ENCODE measurements around the gene CES2. TPM values are rescaled to one million over a fixed set of nuclear protein-coding genes. Genes with fewer than 3 reads are reported as not detected.

The CES2 gene
- total RNA-seq, 1 donor from 2014 or later, result 88.5 TPM

DNA sequence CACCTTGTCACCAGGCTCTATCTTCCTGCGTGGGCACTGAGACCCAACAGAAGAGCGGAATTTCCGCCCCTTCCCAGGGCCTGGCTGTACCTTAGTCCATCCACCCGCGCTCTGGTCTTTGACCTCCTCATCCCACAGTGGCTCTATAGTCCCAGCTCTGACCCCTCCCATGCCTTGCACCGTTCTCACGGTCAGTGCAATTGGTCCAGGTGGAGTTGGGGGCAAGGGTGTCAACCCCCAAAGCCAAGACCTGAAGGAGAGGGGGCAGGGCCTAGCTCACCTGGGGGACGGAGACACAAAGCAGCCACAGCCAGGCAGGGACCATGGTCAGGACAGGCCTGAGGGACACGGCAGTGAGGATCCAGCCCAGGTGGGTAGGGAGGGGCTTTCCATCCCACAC is 17.6 kb upstream of the CES2 start:
- intact Hi-C loops (cut with micrococcal nuclease), result no loop called here
- Histone ChIP-seq H3K27me3 (ENCODE audit: low read depth) (peaks cover 16% of the 10 kb centered on the region), H3K27ac (replicated peaks) (peak overlapping the region; percentile 96), H3K4me1 (peaks cover 40% of the 10 kb centered on the region), H3K9me3 (replicated peaks) (no peaks in the 10 kb centered on the region), H3K36me3 (peaks cover 12% of the 10 kb centered on the region), H3K4me3 (no peak overlapping the region)
- no peak for DNase-seq
- TF ChIP-seq, protein P1, sequence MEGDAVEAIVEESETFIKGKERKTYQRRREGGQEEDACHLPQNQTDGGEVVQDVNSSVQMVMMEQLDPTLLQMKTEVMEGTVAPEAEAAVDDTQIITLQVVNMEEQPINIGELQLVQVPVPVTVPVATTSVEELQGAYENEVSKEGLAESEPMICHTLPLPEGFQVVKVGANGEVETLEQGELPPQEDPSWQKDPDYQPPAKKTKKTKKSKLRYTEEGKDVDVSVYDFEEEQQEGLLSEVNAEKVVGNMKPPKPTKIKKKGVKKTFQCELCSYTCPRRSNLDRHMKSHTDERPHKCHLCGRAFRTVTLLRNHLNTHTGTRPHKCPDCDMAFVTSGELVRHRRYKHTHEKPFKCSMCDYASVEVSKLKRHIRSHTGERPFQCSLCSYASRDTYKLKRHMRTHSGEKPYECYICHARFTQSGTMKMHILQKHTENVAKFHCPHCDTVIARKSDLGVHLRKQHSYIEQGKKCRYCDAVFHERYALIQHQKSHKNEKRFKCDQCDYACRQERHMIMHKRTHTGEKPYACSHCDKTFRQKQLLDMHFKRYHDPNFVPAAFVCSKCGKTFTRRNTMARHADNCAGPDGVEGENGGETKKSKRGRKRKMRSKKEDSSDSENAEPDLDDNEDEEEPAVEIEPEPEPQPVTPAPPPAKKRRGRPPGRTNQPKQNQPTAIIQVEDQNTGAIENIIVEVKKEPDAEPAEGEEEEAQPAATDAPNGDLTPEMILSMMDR (IDR thresholded peaks at IDR 0.05; ENCODE audit: borderline replicate concordance), result no peak

DNA sequence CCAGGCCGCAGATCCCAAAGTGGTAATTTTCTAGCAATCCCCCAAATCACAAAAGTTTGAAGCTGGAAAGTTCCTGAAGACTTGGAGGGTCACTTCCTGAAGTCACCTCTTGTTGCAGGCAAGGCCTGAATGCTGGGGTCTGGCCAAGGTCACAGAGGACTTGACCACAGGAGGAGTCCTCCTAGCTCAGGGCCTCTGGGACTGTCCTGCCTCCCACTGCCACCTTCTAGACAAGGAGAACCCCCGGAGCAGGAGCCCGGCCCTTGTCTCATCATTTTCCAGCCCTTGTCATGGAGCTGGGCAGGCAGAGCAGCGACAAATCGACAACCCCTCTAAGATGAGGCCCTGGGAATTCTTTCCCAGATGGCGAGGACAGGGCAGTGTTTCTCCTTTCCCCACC is 17.0 kb upstream of the CES2 start:
- TF ChIP-seq, protein P1 (IDR thresholded peaks at IDR 0.05; ENCODE audit: borderline replicate concordance), result no peak
- H3K9me3 ChIP-seq (replicated peaks), result no peaks in the 10 kb centered on the region
- no peak overlapping the region for H3K4me3 ChIP-seq
- H3K27me3 ChIP-seq (ENCODE audit: low read depth), result peaks cover 17% of the 10 kb centered on the region
- peak overlapping the region; percentile 96 for H3K27ac ChIP-seq (replicated peaks)
- peaks cover 12% of the 10 kb centered on the region for H3K36me3 ChIP-seq
- DNase-seq, result no peak
- intact Hi-C loops (cut with micrococcal nuclease), result no loop called here
- H3K4me1 ChIP-seq, result peaks cover 47% of the 10 kb centered on the region

DNA sequence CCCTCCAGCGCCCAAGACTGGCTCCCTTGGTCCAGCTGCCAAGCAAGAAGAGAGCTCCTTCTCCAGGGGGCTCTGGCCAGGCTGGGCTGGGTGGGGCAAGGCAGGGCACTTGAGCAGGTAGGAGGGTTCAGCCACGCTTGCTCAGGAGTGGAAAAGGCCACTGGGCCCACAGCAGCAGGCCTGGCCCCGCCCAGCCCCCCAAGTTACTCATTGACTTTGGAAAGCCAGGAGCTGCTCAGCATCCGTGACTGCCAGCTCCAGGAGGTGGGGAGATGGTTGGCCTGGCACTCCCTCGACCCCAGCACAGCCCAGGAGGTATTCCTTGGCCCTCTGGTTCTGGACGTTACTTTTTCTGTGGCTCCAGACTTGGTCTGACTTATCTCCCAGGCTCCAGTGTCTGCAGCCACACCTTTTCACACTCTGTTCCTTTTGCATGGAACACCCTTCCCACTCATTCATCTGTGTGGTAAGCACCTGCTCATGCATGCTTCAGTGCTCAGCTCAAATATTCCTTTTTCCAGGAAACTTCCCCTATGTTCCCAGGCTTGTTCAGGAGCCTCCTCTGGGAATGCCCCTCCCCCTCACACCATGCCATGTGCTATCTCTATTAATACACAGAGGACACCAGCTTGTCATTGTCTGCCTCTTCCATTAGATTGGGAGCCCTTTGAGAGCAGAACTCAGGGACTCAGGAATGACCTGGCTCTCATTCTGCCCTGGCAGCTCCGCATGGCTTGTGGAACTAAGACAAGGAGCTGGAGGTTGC is 16.3 kb upstream of the CES2 start, which contains the start of gene CDH16:
TSS of gene CDH16 (minus strand) at position 83 of the 766 bp plus-strand sequence. CDS start 820 bp downstream, outside the sequence.
- Histone ChIP-seq H3K27me3 (ENCODE audit: low read depth) (peaks cover 23% of the 10 kb centered on the region), H3K36me3 (peaks cover 15% of the 10 kb centered on the region), H3K4me1 (peaks cover 51% of the 10 kb centered on the region), H3K27ac (replicated peaks) (peak within 1 kb of the TSS; percentile 96), H3K4me3 (no peak within 1 kb of the TSS), H3K9me3 (replicated peaks) (no peaks in the 10 kb centered on the region)
- no peak for DNase-seq
- TF ChIP-seq, protein P1 (IDR thresholded peaks at IDR 0.05; ENCODE audit: borderline replicate concordance), result no peak
- intact Hi-C loops (cut with micrococcal nuclease), result no loop called here

DNA sequence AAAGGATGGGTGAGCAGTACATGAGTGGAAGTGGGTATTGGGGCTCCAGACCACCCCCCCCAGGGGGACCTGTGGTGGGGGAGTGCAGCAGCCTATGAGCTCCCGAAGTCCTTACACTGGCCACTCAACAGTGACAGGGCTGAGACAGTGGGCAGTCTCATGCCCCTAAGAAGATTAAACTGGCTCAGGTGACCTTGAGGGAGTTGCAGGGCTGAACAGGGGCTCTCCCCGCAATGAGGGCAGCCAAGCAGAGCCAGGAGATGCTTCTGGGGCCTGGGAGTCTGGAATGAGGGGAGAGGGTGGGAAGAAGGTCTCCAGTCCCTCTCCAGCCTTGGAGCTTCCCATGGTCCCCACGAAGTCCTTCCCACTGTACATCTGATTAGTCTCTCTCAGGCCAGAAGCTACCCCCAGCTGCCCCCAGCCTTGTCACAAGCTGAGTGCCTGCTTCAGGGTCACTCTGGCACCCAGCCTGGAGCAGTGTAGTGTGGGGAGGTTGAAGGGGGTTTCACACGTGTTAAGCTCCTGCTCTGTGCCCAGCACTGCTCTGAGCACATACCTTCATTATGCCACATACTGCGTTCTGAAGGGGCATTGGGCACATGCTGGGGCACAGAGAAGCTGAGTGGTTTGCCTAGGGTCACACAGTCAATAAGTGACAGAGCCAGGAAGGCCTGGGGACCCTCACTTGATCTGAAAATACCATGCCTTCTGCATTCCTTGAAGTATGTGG is 15.6 kb upstream of the CES2 start:
- H3K27me3 ChIP-seq (ENCODE audit: low read depth), result peaks cover 31% of the 10 kb centered on the region
- peaks cover 59% of the 10 kb centered on the region for H3K4me1 ChIP-seq
- no peak overlapping the region for H3K4me3 ChIP-seq
- intact Hi-C loops (cut with micrococcal nuclease), result no loop called here
- no peak for DNase-seq
- TF ChIP-seq, protein P1 (IDR thresholded peaks at IDR 0.05; ENCODE audit: borderline replicate concordance), result no peak
- H3K9me3 ChIP-seq (replicated peaks), result no peaks in the 10 kb centered on the region
- H3K27ac ChIP-seq (replicated peaks), result peak overlapping the region; percentile 96
- peaks cover 21% of the 10 kb centered on the region for H3K36me3 ChIP-seq

DNA sequence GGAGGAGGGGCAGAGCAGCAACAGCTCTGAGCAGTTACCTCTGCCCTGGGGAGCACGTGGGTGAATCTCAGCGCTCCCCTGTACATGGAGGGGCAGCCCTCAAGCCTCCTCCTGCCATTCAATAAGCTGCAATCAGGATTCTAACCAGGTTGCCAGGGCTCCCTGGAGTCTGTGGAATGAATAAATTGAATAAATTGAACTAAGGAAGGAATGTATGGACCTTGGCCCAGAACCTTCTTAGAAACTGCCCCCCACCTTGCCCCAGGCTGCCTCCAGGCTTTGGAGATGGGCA is 15.1 kb upstream of the CES2 start:
- Histone ChIP-seq H3K4me1 (peaks cover 64% of the 10 kb centered on the region), H3K27ac (replicated peaks) (peak overlapping the region; percentile 96)
- intact Hi-C loops (cut with micrococcal nuclease), result no loop called here

More for the DNA sequence above, 15.1 kb upstream of the CES2 start:
- Histone ChIP-seq H3K27me3 (ENCODE audit: low read depth) (peaks cover 36% of the 10 kb centered on the region), H3K4me3 (no peak overlapping the region), H3K36me3 (peaks cover 22% of the 10 kb centered on the region), H3K9me3 (replicated peaks) (no peaks in the 10 kb centered on the region)
- DNase-seq, result no peak
- TF ChIP-seq, protein P1 (IDR thresholded peaks at IDR 0.05; ENCODE audit: borderline replicate concordance), result no peak
